VCaP (cell line): ENCODE data around the gene LBHD2.

Source experiments
- H3K27ac ChIP-seq: fragments of 450-650 bp; 2 replicates; pipeline ENCODE4 v1.5.1; 2017
- TF ChIP-seq, protein P1 (sequence below): fragments of 450-650 bp; conservative IDR thresholded peaks from 2 replicates; pipeline ENCODE4 v1.5.1; 2017; ENCODE audit warnings: mild to moderate bottlenecking, moderate library complexity

LBHD2 gene

DNA sequence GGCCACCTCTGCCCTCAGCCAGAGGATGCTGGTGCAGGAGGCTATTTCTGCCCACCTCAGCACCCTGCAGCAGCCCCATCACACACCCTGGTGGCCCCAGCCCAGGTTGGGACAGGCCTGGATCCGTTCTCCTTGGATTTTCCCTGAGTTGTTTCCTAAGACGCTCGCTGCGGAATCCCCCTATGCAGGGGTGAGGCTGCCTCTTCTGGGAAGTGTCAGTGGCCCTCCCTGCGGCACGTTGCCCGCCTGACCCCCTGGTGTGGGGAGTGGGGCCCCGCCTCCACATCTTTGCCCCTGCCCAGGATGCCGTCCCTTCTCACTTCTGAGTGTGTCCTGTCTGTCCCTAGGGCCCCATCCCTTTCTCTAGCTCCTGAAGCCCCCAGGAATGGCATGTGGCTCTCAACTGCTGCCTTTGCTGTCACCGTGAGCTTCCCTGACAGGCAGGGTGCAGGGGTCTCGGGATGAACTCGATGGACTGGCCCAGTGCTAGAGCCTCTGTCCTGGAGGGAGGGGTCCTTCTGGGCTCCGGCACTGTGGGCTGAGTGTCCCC lies 9.9 kb downstream of the LBHD2 start:
- TF ChIP-seq, protein P1, sequence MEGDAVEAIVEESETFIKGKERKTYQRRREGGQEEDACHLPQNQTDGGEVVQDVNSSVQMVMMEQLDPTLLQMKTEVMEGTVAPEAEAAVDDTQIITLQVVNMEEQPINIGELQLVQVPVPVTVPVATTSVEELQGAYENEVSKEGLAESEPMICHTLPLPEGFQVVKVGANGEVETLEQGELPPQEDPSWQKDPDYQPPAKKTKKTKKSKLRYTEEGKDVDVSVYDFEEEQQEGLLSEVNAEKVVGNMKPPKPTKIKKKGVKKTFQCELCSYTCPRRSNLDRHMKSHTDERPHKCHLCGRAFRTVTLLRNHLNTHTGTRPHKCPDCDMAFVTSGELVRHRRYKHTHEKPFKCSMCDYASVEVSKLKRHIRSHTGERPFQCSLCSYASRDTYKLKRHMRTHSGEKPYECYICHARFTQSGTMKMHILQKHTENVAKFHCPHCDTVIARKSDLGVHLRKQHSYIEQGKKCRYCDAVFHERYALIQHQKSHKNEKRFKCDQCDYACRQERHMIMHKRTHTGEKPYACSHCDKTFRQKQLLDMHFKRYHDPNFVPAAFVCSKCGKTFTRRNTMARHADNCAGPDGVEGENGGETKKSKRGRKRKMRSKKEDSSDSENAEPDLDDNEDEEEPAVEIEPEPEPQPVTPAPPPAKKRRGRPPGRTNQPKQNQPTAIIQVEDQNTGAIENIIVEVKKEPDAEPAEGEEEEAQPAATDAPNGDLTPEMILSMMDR, result no peak
- H3K27ac ChIP-seq, result no peak overlapping the region

DNA sequence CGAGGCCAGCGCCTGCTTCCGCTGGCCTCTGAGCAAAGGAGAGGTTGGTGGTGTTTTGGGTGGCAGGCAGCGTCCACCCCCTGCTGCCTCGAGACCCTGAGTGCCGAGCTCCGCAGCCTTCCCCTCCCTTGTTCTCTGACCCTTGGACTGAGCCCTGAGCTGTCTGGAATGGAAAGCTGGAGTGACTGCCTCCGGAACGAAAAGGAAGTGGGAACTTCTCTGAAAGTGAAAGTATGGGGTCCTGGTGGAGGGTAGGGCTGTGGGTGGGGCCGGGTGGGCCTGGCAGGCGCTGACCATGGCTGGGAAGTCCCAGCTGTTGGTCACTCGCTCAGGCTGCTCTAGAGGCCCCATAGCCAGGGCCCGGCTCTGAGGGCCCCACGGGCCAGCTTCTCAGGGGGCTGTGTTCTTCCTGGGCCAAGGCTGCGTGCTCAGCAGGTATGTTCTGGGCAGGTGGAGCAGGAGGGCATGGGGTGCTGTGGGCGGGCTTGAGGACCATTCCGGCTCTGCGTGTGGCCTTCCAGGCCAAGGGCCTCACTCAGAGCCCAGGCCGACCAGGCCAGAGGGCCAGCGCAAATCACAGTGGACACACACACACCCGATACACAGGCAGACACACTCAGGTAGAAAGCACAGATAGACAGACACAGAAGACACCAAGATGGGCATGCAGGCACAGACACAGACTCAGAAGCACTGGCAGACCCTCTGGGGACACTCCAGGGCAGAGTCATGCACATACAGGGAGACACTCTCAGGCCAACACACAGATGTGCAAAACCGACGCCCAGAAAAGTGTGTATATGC lies 10.6 kb downstream of the LBHD2 start, which contains the start of gene EXOC3L4:
EXOC3L4 (plus strand) TSS at position 320 of the 804 bp plus-strand sequence. CDS start 5,495 bp downstream, outside the sequence.
- TF ChIP-seq, protein P1, result no peak
- H3K27ac ChIP-seq, result no peak within 1 kb of the TSS

DNA sequence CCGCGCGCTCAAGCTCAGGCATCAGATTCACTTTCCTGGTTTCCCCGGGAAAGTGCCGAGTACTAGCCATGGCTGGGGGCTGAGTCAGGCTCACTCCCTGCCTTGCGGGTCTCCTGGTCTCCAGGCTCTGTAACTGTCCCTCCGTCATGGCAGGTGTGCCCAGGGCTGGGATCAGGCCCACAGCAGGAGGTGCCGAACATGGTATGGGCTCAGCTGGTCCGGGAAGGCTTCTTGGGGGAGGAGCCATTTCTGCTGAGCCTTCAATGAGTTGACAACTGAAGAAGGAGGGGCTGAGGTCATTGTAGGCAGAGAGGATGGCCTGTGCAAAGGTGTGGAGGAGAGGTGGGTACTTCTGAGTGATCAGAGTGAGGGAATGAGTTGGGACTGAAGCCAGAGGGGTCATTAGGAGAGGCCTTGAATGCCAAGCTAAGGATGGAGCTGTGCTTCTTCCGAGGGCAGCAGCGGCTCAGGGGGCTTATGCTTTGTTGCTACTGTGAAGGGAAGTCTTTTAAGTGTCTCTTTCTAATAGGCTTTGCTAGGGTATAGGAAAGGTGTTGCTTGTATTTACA lies 11.3 kb downstream of the LBHD2 start:
- TF ChIP-seq, protein P1, result no peak
- H3K27ac ChIP-seq, result no peak overlapping the region

DNA sequence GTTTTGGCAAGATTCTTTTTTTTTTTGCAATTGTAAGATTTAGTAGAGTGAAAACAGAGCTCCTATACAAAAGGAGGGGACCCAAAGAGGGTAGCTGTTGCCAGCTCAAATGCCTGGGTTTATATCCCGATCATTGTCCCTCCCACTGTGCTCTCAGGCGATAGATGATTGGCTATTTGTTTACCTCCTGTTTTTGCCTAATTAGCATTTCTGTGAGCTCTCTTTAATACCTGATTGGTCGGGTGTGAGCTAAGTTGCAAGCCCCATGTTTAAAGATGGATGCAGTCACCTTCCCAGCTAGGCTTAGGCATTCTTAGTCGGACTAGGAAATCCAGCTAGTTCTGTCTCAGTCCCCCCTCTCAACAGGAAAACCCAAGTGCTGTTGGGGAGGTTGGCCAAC lies 12.4 kb downstream of the LBHD2 start:
- no peak overlapping the region for H3K27ac ChIP-seq
- TF ChIP-seq, protein P1, result no peak

DNA sequence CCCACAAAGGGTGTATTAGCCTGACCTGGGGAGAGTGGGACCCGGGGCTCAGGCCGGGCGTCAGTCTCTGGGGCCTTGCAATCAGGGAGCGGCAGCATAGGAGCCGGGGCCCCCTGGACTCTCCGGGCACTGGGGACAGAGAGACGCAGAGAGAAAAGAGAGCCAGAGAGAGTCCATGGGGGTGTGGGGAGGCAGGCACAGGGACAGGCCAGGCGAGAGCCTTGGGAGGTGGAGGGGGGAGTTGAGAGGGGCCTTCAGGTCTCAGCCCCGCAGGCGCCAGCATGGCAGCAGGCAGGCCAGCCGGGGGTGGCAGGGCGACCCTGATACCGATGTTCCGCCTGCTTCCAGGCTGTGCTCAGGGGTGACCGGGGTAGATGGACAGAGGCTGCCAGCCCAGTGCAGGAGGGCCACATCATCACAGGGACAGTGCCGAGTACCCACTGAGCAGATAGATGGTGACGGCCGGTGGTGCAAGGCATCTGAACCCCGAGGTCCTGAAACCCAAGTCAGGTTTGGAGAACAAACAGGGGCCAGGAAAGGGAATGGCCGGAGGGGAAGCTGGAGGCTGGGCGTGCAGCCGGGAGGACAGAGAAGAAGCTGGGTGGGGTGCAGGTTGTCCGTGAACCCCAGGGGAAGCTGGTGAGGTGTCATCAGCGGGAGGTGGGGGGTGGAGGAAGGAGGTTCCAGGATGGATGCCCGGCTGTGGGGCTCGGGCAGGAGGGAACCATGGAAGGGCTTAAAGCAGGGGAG lies 13.4 kb downstream of the LBHD2 start:
- no peak overlapping the region for H3K27ac ChIP-seq
- TF ChIP-seq, protein P1, result no peak

DNA sequence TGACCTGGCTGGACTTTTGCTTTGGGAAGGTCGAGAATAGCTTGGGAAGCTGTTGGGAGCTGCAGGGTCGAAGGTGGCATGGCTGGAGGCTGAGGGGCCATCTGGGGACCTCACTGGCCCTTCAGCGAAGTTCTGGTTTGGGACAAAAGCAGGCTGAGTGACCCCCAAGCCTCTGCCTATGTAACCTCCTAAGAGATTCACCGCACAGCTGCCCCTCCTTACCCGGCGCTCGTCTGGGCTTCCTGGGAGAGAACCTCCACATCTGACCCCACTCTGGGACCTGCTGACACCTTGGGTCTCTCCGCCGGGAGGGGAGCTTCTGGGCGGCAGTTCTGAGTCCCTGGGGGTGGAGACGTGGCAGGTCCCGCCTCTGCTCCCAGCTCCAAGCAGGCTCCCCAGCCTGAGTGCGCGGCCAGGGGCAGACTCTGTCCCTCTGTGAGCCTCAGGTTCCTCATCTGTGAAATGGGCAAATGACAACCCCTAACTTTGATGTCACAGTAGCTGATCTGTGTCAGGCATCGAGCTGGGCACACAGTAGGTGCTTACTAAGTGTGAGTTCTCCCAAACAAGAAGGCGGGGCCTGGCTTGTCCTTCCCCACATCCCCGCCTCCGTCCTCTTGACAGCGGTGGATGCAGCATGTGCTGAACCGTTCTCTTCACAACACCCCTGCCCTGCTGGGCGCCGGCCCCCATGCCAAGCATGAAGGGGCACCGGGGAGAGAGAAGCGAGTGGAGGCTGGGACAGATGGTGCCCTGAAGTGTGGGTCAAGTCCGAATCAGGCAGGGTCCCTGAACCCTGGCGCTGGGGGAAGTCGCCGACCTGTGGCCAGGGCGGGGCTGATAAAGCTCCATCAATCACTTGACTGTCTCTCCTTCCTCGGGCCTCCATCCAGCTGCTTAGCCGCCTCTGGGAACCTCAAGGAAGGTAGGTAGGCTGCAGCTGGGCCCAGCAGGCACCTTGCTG lies 14.3 kb downstream of the LBHD2 start:
- TF ChIP-seq, protein P1, result no peak

More for the DNA sequence above, 14.3 kb downstream of the LBHD2 start:
- H3K27ac ChIP-seq, result no peak overlapping the region
